Measurements from ENCODE around the gene FEZ2.
"Not testable (repeated sequence)": the region's sequence is repeated elsewhere in the genome, so short reads cannot be mapped to it uniquely, and the experiment has no call there.

The FEZ2 gene

GRCh38 chr2:36597532-36598377, at the start of gene FEZ2:
FEZ2 (minus strand) TSS chr2:36598168; CDS start chr2:36598142, 26 bp downstream.
- DNase-seq (ENCODE audit: low read depth in 2 of 2): peak; percentile 45 to 59

GRCh38 chr2:36634981-36635597, 37.1 kb upstream of the FEZ2 start:
- DNase-seq (ENCODE audit: low read depth in 2 of 2): no peak

GRCh38 chr2:36633470-36634092, 35.6 kb upstream of the FEZ2 start:
- DNase-seq (ENCODE audit: low read depth in 2 of 2): no peak

- no peak for DNase-seq (ENCODE audit: low read depth in 2 of 2)
These were observed 28.8 kb upstream of the FEZ2 start for GRCh38 chr2:36626756-36627155.

- no peak for DNase-seq (ENCODE audit: low read depth in 2 of 2)
These were observed 28.1 kb upstream of the FEZ2 start for GRCh38 chr2:36626071-36626470.

- DNase-seq (ENCODE audit: low read depth in 2 of 2): no peak
These were observed 27.3 kb upstream of the FEZ2 start for GRCh38 chr2:36625304-36625703.

- DNase-seq (ENCODE audit: low read depth in 2 of 2): no peak
These were observed 22.4 kb upstream of the FEZ2 start for GRCh38 chr2:36620321-36620720.

- DNase-seq (ENCODE audit: low read depth in 2 of 2): peak in 1 of 2 donors; percentile 9
These were observed 20.4 kb upstream of the FEZ2 start for GRCh38 chr2:36618381-36618780.

- DNase-seq (ENCODE audit: low read depth in 2 of 2): no peak
These were observed 19.0 kb upstream of the FEZ2 start for GRCh38 chr2:36616947-36617346.

- DNase-seq (ENCODE audit: low read depth in 2 of 2): no peak
These were observed 17.3 kb upstream of the FEZ2 start for GRCh38 chr2:36615222-36615621.

- DNase-seq (ENCODE audit: low read depth in 2 of 2): no peak
These were observed 15.8 kb upstream of the FEZ2 start for GRCh38 chr2:36613801-36614200.

GRCh38 chr2:36611316-36611990, 13.5 kb upstream of the FEZ2 start:
- no peak for DNase-seq (ENCODE audit: low read depth in 2 of 2)

GRCh38 chr2:36609507-36609906, 11.5 kb upstream of the FEZ2 start:
- DNase-seq (ENCODE audit: low read depth in 2 of 2): no peak

- no peak for DNase-seq (ENCODE audit: low read depth in 2 of 2)
These were observed 10.0 kb upstream of the FEZ2 start for GRCh38 chr2:36607947-36608346.

GRCh38 chr2:36606925-36607324, 9.0 kb upstream of the FEZ2 start:
- DNase-seq (ENCODE audit: low read depth in 2 of 2): no peak

GRCh38 chr2:36605273-36605672, 7.3 kb upstream of the FEZ2 start:
- DNase-seq (ENCODE audit: low read depth in 2 of 2): no peak

- not testable (repeated sequence) for DNase-seq (ENCODE audit: low read depth in 2 of 2)
These were observed 5.7 kb upstream of the FEZ2 start for GRCh38 chr2:36603629-36604028.

GRCh38 chr2:36597003-36597531, 901 bp downstream of the FEZ2 start:
- no peak for DNase-seq (ENCODE audit: low read depth in 2 of 2)

- no peak for DNase-seq (ENCODE audit: low read depth in 2 of 2)
These were observed 1.6 kb downstream of the FEZ2 start for GRCh38 chr2:36596397-36596796.

GRCh38 chr2:36594849-36595248, 3.1 kb downstream of the FEZ2 start:
- DNase-seq (ENCODE audit: low read depth in 2 of 2): no peak

- DNase-seq (ENCODE audit: low read depth in 2 of 2): no peak
These were observed 8.7 kb downstream of the FEZ2 start for GRCh38 chr2:36589230-36589630.

- DNase-seq (ENCODE audit: low read depth in 2 of 2): no peak
These were observed 10.4 kb downstream of the FEZ2 start for GRCh38 chr2:36587556-36587955.
